PC-3 (cell line): ENCODE data around the gene ZNHIT1. TPM values are rescaled to one million over a fixed set of nuclear protein-coding genes. Genes with fewer than 3 reads are reported as not detected.
A peak's percentile ranks its signal among the peaks of the same experiment; 100 is the strongest.

ENCODE experiments used
- ATAC-seq: fragments of 200-7000 bp; cut with Tn5 transposase; 2 replicates; pipeline ENCODE4 v1.9.1; 2020; ENCODE audit warnings: mild to moderate bottlenecking, moderate library complexity
- Bru-seq: library from RNA; stranded (reverse); fragments of 400-500 nt; gene quantifications from one replicate; lab custom pipeline; 2021; lab: Mats Ljungman, UMichigan
- BruChase-seq, 2 experiments: library from RNA; stranded (reverse); fragments of 400-500 nt; gene quantifications; one replicate each; lab custom pipeline; 2021; lab: Mats Ljungman, UMichigan
- BruUV-seq: library from RNA; stranded (reverse); fragments of 400-500 nt; replicated peaks from 2 replicates; lab custom pipeline; 2021; lab: Mats Ljungman, UMichigan
- CTCF ChIA-PET: fragments of 300-600 bp; sonication (Branson Sonifier 250); formaldehyde crosslinking; loops from one replicate; lab custom pipeline; 2022; ENCODE audit warnings: antibody characterized with exemption; lab: Charles Lee
- POLR2A ChIA-PET: fragments of 300-600 bp; sonication (Branson Sonifier 250); formaldehyde crosslinking; loops from one replicate; lab custom pipeline; 2022; ENCODE audit warnings: antibody characterized with exemption; ENCODE audit not compliant: unreplicated experiment; lab: Charles Lee
- DNase-seq: peaks from one replicate; pipeline ENCODE4 v3.0.0-alpha.2; 2015
- H2AFZ ChIP-seq: fragments of 300-600 bp; sonication (generic); 2 replicates; pipeline ENCODE4 v1.6.0; 2016; ENCODE audit warnings: antibody characterized with exemption, low read length
- H3F3A ChIP-seq: fragments of 300-600 bp; sonication (generic); one replicate; pipeline ENCODE4 v1.6.0; 2017; ENCODE audit warnings: antibody characterized with exemption, low read length, control low read depth, mild to moderate bottlenecking; ENCODE audit not compliant: unreplicated experiment
- H3K27ac ChIP-seq: fragments of 300-600 bp; sonication (generic); 2 replicates; pipeline ENCODE4 v1.5.1; 2016; ENCODE audit warnings: mild to moderate bottlenecking, low read length
- H3K27me3 ChIP-seq: fragments of 300-600 bp; sonication (generic); 2 replicates; pipeline ENCODE4 v1.6.1; 2016; ENCODE audit warnings: low read length, mixed read lengths
- H3K36me3 ChIP-seq: fragments of 300-600 bp; sonication (generic); 2 replicates; pipeline ENCODE4 v1.6.1; 2016; ENCODE audit warnings: low read depth, mixed run types, low read length, mixed read lengths
- H3K4me1 ChIP-seq: fragments of 300-600 bp; sonication (generic); 2 replicates; pipeline ENCODE4 v1.5.1; 2016; ENCODE audit warnings: low read length; ENCODE audit not compliant: insufficient read depth
- H3K4me2 ChIP-seq: fragments of 300-600 bp; sonication (generic); 2 replicates; pipeline ENCODE4 v1.6.0; 2016; ENCODE audit warnings: low read length
- H3K4me3 ChIP-seq: fragments of 300-600 bp; sonication (generic); 2 replicates; pipeline ENCODE4 v1.5.1; 2016; ENCODE audit warnings: mild to moderate bottlenecking, low read length, mixed read lengths
- H3K79me2 ChIP-seq: fragments of 300-600 bp; sonication (generic); 2 replicates; pipeline ENCODE4 v1.6.1; 2017; ENCODE audit warnings: low read length, mixed read lengths
- H3K9ac ChIP-seq: fragments of 300-600 bp; sonication (generic); 2 replicates; pipeline ENCODE4 v1.6.0; 2016; ENCODE audit warnings: mild to moderate bottlenecking, low read length
- H3K9me2 ChIP-seq: fragments of 300-600 bp; sonication (generic); replicated peaks from 2 replicates; pipeline ENCODE4 v1.6.1; 2016; ENCODE audit warnings: mixed run types, low read length, mixed read lengths
- H3K9me3 ChIP-seq: fragments of 300-600 bp; sonication (generic); 2 replicates; pipeline ENCODE4 v1.6.1; 2016; ENCODE audit warnings: low read length, mixed read lengths
- H4K20me1 ChIP-seq: fragments of 300-600 bp; sonication (generic); 2 replicates; pipeline ENCODE4 v1.6.1; 2016; ENCODE audit warnings: low read length, mixed read lengths
- EZH2 ChIP-seq: fragments of 300-600 bp; sonication (generic); IDR thresholded peaks from one replicate; pipeline ENCODE4 v1.6.1; 2017; ENCODE audit warnings: antibody characterized with exemption, mild to moderate bottlenecking, low read length; ENCODE audit not compliant: unreplicated experiment
- EZH2phosphoT487 ChIP-seq: fragments of 300-600 bp; sonication (generic); IDR thresholded peaks from 2 replicates; pipeline ENCODE4 v1.6.1; 2018; ENCODE audit warnings: mild to moderate bottlenecking, antibody characterized with exemption, low read length, borderline replicate concordance
- intact Hi-C: fragments of 100-400 bp; cut with micrococcal nuclease; formaldehyde crosslinking; loops from 2 replicates; pipeline ENCODE4 v1.9.0; 2023
- long read RNA-seq: library from polyadenylated mRNA; unstranded; transcript quantifications from one replicate; pipeline ENCODE4 v2.0.0, GENCODE V29; 2021; ENCODE audit not compliant: unreplicated experiment
- total RNA-seq: library from RNA; depleted of rRNA; stranded (reverse); fragments of >200 nt; gene quantifications from 2 replicates; pipeline ENCODE4 v1.2.3, GENCODE V29; 2014; rRNA removed
- TF ChIP-seq, protein P1 (sequence below): fragments of 300-600 bp; sonication (generic); conservative IDR thresholded peaks from 2 replicates; pipeline ENCODE4 v1.5.1; 2017; ENCODE audit warnings: antibody characterized with exemption, low read depth, mild to moderate bottlenecking, low read length

Gene ZNHIT1
- total RNA-seq (161 and 188 TPM in 2 replicates), Bru-seq, nascent RNA (percentile 84 among the genes with signal in this experiment), BruChase-seq, experiment 1, labeled RNA remaining after a 6-hour chase (percentile 88 among the genes with signal in this experiment), BruChase-seq, experiment 2, labeled RNA remaining after a 2-hour chase (percentile 88 among the genes with signal in this experiment)
- long read RNA-seq, transcript ZNHIT1-201 (5 exons, 1,225 nt) = major isoform, 141 of 192 reads
- long read RNA-seq, transcript ZNHIT1-203 (4 exons, 2,898 nt) = minor isoform, 5 of 192 reads
- long read RNA-seq, partial matches to known transcripts = 36 of 192 reads
- long read RNA-seq, other reads (novel, unspliced or antisense) = 10 of 192 reads

GRCh38 chr7:101217388-101218235 is at the start of gene ZNHIT1, which contains the start of gene PLOD3:
Gene ZNHIT1, plus strand, starts transcription at chr7:101218165. Its CDS starts 31 bp downstream, at chr7:101218196.
Gene PLOD3, minus strand, starts transcription at chr7:101217581. Its CDS starts 307 bp downstream, at chr7:101217274.
- Histone ChIP-seq H3K36me3 (no peaks in the 10 kb centered on the region; the same call in 1 of the 2 replicates), H3K27me3 (no peaks in the 10 kb centered on the region), H4K20me1 (no peaks in the 10 kb centered on the region), H3K79me2 (peaks cover 56% of the 10 kb centered on the region), H3F3A (no peaks in the 10 kb centered on the region), H3K27ac (peak within 1 kb of the TSS; percentile 83), H2AFZ (peak within 1 kb of the TSS; percentile 81), H3K4me2 (peak within 1 kb of the TSS; percentile 98), H3K9me3 (no peaks in the 10 kb centered on the region), H3K4me1 (peaks cover 11% of the 10 kb centered on the region), H3K4me3 (peak within 1 kb of the TSS; percentile 80), H3K9me2 (no peaks in the 10 kb centered on the region), H3K9ac (peak within 1 kb of the TSS; percentile 80)
- ATAC-seq (peak; percentile 85), DNase-seq (peak; percentile 98)
- intact Hi-C loops = loop anchor here (1.0 kb wide), 1 partner anchor 27 kb away; no protein-coding TSS in a partner anchor
- ChIA-PET CTCF (interaction anchor here (0.7 to 2.0 kb wide), 6 partner anchors 25 to 435 kb away, joined by 3 to 11 read pairs (median 6); no protein-coding TSS in a partner anchor), POLR2A (interaction anchor here (0.5 to 1.4 kb wide), 11 partner anchors 24 to 1090 kb away, joined by 3 to 25 read pairs (median 3); partner anchors contain the start of genes FIS1, MOSPD3 and UFSP1)
- no TSS peak for BruUV-seq
- TF ChIP-seq EZH2 = no peak

GRCh38 chr7:101168412-101169049 is 49.4 kb upstream of the ZNHIT1 start:
- POLR2A ChIA-PET = no interaction called here
- ATAC-seq = no peak
- intact Hi-C loops = loop anchor here (1.0 kb wide), 1 partner anchor 24 kb away; no protein-coding TSS in a partner anchor

GRCh38 chr7:101169110-101169837 is 48.7 kb upstream of the ZNHIT1 start:
- DNase-seq = no peak
- ATAC-seq = no peak
- Histone ChIP-seq H3K27ac (no peak overlapping the region), H3K9me3 (no peaks in the 10 kb centered on the region), H3K4me3 (peak overlapping the region; percentile 41; the same call in 1 of the 2 replicates), H3K79me2 (no peaks in the 10 kb centered on the region), H3K27me3 (peaks cover 61% of the 10 kb centered on the region), H3K9me2 (no peaks in the 10 kb centered on the region), H3K36me3 (no peaks in the 10 kb centered on the region), H3F3A (no peaks in the 10 kb centered on the region), H4K20me1 (no peaks in the 10 kb centered on the region), H3K4me1 (peaks cover 45% of the 10 kb centered on the region), H3K4me2 (peak overlapping the region; percentile 70), H2AFZ (peak overlapping the region; percentile 56), H3K9ac (no peak overlapping the region)
- intact Hi-C loops = loop anchor here (1.0 kb wide), 1 partner anchor 25 kb away; no protein-coding TSS in a partner anchor
- ChIA-PET CTCF (no interaction called here), POLR2A (no interaction called here)
- TF ChIP-seq, protein P1, sequence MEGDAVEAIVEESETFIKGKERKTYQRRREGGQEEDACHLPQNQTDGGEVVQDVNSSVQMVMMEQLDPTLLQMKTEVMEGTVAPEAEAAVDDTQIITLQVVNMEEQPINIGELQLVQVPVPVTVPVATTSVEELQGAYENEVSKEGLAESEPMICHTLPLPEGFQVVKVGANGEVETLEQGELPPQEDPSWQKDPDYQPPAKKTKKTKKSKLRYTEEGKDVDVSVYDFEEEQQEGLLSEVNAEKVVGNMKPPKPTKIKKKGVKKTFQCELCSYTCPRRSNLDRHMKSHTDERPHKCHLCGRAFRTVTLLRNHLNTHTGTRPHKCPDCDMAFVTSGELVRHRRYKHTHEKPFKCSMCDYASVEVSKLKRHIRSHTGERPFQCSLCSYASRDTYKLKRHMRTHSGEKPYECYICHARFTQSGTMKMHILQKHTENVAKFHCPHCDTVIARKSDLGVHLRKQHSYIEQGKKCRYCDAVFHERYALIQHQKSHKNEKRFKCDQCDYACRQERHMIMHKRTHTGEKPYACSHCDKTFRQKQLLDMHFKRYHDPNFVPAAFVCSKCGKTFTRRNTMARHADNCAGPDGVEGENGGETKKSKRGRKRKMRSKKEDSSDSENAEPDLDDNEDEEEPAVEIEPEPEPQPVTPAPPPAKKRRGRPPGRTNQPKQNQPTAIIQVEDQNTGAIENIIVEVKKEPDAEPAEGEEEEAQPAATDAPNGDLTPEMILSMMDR = no peak
- no peak for TF ChIP-seq EZH2phosphoT487
- TF ChIP-seq EZH2 = no peak
- BruUV-seq = no TSS peak

More at GRCh38 chr7:101168412-101169049, 49.4 kb upstream of the ZNHIT1 start:
- H3K4me3 ChIP-seq = no peak overlapping the region
- H4K20me1 ChIP-seq = no peaks in the 10 kb centered on the region
- DNase-seq = no peak
- H3K9me3 ChIP-seq = no peaks in the 10 kb centered on the region
- peaks cover 61% of the 10 kb centered on the region for H3K27me3 ChIP-seq
- H3K27ac ChIP-seq = no peak overlapping the region
- H3K79me2 ChIP-seq = no peaks in the 10 kb centered on the region
- TF ChIP-seq EZH2phosphoT487 = no peak
- no peaks in the 10 kb centered on the region for H3F3A ChIP-seq
- CTCF ChIA-PET = interaction anchor here (0.6 kb wide), 1 partner anchor 12 kb away, joined by 3 read pairs; no protein-coding TSS in a partner anchor
- H3K9ac ChIP-seq = no peak overlapping the region
- H2AFZ ChIP-seq = no peak overlapping the region
- no TSS peak for BruUV-seq
- no peaks in the 10 kb centered on the region for H3K9me2 ChIP-seq
- no peaks in the 10 kb centered on the region for H3K36me3 ChIP-seq
- H3K4me2 ChIP-seq = no peak overlapping the region
- peaks cover 48% of the 10 kb centered on the region for H3K4me1 ChIP-seq
